Right forelimb (tissue), 1 donor: ENCODE data around the gene CYFIP1.

Source experiments
- DNase-seq: peaks from one replicate; pipeline ENCODE4 v3.0.0-alpha.2; 2018

CYFIP1 gene

DNA sequence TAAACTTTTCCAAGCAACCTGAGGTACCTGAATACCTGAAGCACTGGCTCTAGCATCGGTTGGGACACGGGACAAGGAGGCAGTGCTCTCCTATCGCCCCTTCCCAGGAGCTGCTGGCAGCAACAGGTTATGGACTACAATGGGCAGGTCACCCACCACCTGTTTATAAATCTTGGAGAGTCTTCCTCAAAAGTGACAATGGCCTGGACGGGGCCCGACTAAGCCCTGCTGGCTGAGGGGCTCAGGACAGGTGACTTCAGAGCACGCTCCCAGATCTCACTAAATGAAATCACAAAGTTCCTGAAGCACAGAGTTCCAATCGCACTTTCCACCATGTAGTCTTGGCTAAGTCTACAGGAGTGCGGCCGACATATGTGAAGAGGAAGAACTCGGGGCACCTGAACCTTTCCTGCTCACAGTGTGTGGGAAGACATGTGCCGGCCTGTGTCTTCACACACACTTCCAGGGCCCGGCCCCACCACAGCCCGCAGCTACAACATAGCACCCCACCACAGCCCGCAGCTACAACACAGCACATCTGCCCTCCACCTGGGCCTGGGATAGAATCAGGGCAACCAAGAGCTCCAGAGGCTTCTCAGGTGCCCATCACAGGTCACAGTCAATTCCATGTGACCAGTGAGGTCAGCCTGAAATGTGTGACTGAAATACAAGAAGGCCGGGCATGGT, 12.9 kb downstream of the CYFIP1 start:
- no peak for DNase-seq

DNA sequence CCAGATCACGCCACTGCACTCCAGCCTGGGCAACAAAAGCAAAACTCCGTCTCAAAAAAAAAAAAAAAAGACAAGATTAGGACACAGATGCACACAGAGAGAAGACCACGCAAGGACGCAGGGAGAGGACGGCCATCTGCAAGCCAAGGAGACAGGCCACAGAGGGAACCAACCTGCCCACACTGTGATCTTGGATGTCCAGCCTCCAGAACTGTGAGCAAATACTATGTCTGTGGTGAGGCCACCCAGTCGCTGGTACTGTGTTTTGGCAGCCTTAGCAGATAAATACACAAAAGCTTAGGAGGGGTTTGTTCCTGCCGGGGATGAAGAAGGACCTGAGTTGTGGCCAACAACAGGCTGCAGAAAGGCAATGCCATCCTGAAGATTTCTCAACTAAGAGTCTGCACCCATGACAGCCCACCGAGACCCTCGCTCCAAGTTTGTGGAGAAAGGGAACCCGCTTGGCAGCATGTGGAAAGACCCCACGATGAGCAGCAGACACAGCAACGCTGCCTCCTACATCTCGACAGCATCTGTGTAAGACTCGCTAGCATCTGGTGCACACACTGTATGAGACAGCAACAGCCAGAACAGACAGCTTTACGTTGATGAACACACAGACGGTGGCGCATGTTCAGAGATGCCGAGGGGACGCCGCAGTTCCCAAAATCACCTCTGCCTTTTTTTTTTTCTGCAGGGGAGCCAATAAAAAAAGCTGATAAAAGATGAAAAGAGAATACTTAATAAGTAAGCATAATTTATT, 13.7 kb downstream of the CYFIP1 start:
- no peak for DNase-seq

DNA sequence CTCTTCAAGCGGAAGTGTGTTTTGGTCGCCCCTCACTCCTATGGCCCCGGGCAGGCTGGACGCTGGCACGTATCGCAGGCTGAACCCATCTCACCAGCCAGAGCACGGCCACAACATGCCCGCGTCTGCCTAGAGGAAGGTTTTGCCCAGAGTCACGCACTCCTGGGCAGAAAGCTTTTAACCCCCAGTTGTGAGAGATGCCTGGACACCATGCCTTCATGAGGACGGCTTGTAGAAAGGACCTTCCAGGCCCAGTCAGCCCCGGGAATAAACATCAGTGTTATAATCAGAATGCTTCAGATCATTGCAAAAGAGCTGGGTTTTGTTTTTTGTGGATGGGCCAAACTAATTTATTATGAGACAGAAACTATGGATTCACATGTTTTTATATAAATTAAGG, 16.5 kb downstream of the CYFIP1 start:
- no peak for DNase-seq

DNA sequence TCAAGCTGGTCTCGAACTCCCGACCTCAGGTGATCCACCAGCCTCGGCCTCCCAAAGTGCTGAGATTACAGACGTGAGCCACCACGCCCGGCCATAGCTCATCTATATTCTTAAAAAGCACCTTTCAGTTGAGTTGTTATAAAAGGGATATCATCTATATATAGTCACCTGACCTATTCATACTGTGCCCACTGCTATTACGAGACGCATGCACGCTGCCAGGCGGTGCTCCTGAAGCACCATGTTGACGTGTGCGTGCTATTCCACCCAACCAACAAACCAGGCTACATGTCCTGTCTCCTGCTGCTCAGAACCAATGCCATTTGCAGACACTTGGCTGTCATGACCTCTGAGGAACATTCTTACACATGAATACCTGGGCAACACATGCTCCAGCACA, 17.6 kb downstream of the CYFIP1 start:
- no peak for DNase-seq

DNA sequence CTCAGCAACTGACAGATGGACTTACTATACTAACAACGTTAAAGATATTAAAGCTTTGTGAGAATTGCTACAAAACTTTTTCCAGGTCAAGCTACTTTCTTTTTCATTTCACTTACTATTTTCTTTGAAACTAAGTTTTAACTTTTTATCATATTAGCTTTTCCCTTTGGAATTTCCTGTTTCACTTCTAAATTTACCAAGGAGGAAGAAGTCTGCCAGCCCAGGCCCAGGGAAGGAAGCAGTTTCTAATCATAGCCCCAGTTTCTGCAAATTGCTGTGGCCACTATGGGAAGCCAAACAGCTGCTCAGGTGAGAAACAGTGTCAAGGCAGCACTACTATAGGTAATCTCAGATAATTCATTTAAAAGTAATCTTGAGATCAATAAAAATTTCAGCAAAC, 18.4 kb downstream of the CYFIP1 start:
- no peak for DNase-seq

DNA sequence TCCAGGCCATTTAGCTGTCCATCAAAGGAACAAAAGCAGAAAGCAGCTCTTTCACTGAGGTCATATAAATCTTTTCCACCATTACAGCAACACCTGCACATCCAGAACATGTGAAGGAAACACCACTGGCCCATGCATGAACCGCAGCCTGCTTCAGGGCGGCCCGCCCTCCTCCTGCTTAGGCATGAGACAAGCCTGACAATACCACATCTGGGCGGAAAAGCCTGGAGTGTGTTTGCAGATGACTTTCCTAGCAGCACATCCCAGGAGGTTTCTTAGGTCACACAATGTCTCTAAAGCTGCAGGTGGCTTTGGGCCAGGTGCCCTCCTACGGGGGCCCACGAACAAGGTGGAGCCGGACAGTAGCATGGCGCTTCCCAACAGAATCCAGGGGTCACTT, 19.6 kb downstream of the CYFIP1 start:
- DNase-seq: no peak

DNA sequence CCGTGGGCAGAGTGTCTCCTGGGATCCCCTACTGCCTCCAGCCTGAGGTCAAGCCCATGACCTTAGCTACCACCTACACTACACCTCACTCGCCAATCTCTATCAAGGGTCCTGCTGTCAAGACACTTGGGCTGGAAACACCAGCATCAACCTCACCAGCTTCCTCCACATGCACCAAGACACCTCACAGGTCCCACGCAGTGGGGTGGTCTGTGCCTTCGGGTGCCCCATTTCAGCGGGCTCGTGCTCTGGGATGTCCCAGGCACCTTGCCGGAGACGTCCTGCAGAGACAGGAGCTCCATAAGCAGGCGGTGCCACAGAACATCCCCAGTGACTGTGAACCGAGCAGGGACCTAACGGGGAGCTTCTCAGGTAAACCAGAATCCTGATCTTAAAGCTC, 20.0 kb downstream of the CYFIP1 start:
- no peak for DNase-seq

DNA sequence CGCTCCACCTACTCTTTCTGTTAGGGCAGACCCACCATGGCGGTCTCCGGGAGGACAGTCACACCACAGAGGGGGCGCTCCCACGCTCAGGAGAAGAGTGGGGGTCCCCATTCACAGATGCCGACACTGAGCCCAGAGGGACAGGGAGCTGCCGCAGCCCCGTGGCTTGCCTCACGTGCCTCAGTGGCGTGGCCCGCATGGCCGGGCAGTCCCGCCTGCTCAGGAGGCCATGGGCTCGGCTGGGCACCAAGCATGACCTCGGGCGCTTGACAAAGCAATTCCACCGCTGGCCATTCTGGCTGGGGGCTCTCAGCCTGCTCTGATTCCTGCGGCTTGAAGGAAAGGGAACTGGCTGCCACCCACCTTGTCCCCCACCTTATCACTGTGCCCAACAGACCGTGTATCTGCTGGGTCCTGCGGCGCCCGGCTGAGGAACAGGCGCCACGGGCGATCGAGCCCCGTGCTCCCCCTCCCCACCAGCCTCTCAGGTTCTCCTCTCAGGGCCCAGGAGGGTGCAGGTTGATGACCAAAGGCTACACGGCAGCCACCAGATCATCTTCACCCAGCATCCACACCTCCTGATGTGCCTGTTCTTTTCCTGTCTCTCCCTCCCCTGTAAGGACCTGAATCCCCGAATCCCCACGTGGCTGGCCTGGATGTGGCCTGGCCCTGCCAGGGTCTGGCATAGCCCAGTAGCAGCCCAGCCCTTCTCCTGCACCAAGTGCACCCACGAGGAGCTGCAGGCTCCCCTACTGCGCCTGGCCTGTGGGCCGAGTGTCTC, 20.7 kb downstream of the CYFIP1 start:
- DNase-seq: no peak

DNA sequence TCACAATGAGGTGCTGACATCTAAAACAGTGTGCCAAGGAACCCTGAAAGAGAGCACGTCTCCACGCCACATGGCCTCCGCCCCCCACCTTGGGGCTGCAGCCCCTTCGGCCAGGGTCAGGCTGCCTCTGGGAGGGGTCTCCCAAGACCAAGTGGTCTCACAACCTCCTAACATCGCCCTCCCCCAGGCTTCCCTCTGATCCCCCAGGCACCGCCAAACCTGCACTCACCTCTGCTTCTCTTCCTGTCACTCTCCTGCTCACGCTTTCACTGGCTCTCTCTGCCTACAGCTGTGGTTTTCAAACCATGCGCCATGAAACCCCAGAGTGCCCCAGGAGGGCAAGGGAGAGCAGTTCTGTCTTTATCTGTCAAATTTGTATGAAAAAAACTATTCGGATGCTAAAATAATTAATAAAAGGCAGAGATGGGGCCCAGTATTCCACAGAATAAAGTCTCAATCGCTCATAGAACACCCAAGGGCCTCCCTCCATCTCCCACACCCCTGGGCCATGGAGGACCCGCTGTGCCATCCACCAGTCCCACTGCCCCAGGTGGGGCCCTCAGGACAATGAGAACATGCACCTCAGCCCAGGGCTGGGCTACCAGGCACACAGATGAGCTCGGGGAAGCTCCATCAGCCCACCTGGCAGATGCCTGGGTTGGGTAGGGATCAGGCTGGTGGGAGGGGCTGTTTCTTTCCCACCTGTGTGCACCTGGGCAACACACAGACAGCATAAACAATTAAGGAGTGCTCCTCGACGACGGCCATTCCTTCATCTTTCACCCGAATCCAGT, 21.5 kb downstream of the CYFIP1 start:
- DNase-seq: no peak

DNA sequence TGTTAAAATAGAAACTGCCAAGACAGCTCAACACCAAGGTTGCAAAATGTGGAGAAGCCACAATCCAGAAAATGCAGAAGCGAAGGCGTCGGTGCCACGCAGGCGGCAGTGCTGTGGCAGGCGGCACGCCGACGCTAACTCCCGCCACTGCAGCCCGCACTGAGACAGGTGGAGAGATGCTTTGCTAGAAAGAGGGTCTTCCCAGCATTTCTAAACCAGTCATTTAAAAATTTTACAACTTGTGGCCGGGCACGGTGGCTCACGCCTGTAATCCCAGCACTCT, 23.2 kb downstream of the CYFIP1 start:
- DNase-seq: no peak

DNA sequence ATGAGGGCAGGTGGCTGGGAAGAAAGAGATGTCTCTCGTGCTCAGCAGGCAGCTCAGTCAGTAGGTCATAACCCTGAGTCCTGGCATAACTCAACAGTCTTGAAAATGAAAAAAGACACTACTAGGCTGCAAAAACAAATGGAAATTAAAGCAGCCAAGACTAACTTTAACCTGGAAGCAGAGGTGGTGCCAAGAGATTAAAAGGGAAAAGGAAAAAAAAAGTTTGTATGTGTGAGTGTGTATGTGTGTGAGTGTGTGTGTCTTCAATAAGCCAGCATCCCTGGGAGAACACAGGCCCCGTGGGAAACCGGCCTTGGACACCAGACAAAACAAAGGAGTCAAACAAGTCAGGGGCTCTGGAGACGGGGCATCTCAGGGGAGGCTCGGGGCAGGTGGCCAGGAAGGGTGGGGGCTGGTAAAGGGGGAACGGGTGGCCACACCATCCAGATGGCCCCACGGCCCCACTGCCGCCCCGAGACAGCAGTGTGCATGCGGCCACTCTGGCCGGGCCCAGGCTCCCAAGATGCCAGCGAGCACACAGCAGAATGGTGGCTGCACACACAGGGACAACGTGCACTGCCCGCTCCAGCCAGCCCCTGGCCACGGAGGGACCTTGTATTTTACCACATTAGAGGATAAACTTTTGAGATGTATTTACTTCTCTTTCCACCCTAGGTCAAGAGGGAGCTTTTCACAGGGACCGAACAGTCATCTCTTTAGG, 23.8 kb downstream of the CYFIP1 start:
- DNase-seq: no peak

DNA sequence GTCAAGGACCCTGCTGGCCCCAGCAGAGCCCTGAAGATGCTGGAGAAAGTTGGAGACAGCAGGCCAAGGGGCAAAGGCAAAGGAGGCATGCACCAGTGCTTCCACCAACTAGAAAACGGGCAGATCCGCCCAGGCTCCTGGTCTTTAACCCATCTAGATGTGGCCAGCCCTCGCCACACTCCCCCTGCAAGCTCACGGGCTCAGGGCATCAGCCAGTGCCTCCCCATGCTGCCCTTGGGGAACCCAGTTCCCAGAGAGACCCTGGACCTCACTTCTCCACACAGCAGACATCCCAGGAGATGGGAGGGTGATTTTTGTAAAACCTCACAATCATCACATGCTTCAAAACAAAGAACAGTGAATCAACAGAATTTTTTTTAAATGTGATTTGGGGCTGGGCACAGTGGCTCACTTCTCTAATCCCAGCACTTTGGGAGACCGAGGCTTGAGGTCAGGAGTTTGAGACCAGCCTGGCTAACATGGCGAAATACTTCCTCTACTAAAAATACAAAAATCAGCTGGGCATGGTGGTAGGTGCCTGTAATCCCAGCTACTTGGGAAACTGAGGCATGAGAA, 24.5 kb downstream of the CYFIP1 start:
- DNase-seq: no peak

DNA sequence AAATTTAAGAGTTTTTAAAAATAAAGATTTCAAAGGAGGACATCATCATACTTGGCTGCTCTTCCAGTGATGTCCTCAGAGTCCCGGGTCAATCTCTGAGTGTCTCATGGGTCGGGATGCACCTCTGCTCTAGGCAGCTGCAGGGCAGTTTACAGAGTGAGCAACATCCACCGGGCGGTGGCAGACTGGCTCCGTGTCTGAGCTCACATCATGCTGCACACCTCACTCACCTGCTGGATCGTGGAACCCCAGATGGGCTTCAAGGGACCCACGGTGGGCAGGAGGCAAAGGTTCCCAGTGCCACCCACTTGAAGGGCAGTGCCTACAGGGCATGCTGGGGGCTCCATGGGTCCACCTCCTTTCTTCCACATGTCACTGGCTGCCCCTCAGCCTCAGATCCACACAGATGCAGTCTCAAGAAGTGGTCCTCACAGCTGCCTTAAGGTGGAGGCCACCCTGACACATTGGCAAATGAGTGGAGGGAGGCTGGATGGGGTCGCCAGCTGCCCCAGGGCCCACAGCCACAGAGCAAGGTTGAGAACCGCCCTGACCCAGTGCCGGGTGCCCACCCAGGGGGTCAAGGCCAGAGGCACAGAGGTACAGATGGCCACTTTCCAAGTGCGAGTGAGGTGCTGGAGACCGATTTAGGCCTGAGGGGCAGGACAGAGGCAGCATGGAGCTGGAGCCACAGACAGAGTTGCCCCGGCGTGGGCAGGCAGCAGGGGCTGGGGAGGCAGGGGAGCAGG, 25.2 kb downstream of the CYFIP1 start:
- DNase-seq: no peak

DNA sequence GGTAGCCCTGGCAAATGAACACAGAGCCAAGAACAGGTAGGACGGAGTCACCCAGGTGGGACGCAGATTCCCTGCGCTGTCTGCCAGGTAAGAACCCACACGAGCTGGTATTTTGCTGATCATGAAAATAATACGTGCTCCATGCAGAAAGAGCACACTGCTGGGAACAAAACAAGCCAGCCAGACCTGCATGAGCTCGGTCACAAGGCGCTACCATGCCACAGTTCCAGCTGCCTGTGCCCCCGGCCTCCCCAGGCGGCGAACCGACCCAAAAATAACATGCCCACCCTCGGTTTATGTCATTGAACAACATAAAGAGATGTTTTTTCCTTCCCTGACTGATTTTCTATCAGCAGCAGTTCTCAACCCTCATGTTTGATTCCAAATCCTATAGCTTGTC, 25.8 kb downstream of the CYFIP1 start:
- DNase-seq: no peak

DNA sequence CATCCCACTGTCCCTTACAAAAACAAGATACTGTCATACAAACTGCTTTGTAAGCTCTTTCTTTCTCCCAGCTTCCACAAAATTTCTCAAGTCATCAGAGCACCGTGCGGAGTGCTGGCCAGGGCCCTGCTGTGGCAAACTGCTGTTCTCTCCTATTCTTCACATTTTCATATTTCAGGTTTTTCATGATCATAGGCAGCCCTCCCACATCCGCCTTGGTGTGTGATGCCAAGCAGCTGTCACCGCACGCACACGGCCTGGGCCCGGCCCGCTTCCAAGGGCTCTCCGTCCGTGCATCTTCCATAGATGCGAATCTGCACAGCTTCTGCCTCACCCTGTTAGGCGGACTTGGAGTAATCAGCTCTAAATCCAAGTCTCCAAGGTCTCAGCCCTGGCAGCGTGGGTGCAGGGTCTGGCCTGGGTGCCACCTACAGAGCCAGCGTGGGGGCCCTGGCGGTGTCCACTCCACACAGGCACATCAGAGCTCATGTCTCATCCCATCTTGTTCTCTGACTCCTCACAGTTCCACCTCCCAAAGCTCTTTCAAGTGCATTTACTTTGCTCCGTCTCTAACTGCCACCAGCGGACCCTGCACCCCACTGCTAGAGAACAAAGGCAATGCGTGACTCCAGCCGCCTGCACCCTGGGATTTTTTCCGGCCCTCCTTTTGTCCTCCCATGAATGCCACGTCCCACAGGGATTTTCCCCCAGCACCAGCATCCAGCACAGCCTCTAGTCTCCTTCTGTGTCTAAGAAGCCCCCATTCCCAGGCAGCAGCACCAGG, 27.2 kb downstream of the CYFIP1 start:
- DNase-seq: no peak

DNA sequence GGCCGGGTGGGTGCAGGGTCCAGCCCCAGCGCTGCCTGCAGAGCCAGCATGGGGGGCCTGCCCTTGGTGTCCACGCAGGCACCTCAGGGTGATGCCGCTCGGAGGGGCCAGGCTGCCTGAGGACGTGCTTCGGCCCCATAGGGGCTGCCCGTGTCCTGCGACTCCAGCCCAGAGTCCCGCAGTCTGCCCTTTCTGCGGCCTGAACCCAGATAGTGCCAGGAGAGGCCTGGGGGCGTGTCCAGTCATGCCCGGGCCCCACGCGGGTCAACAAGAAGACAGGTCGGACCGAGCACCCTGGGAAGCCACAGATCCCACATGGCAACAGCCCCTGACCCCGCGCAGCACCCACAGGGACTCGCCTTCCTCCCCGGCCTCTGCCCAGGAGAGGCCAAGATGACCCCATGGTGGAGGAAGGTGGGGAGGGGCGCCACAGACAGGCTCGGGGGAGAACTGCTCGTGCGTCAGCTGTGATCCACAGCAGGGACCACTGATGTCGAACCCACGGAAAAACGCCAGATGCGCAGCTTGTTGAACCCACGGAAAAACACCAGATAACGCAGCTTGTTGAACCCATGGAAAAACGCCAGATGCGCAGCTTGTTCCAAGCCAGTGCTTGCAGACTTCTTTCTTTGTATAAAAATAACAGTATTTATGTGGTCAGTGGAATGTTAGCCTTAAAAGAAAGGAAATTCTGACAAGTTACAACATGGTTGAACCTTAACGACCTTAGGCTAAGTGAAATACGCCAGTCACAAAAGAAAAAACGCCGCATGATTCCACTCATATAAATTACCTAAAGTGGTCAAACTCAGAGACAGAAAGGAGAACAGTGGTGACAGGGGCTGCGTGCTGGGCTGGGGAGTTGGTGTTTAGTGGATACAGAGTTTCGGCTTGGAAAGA, 28.5 kb downstream of the CYFIP1 start:
- DNase-seq: no peak

DNA sequence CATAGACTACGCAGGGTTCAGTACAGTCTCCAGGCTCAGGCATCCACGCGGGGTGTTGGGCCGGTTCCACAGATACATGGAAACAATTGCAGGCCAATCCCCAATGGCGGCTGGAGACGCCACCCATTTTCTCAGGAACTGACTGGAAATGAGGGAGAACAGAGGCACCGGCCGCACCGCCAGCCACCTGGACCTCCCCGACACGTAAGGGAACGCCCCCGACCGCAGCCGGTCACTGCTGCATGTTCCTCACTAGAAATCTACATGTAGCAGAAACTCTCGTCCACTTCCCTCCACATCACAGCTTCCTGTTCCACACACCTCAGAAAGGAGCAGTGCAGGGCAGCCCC, 29.2 kb downstream of the CYFIP1 start:
- no peak for DNase-seq

DNA sequence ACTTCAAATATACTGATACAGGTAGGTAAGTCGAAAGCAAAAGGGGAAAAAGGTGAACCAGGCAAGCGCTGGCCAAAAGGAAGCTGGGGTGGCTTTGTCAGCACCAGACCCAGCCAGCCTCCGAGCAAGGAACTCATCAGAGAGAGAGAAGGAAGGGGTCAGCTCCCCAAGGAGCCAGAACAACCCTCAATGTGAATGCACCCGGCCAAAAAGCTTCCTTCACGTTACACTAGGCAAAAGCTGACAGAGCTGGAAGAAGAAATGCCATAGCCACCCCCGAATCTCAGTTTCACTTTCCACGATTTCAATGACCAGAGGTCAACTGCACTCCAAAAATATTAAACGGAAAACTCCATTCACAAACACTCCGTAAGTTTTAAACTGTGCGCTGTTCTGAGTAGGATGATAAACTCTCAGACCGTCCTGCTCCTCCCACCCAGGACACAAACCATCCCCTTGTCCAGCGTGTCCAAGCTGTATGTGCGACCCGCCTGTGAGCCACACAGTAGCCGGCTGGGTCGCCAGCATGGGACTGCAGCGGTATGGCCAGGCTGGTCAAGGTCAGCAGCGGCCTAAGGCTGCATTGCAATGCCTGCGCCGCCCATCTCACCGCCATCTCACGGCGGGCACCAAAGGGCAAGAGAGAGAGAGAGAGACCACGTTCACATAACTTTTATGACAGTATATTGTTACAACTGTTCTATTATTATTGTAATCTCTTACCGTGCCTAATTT, 29.7 kb downstream of the CYFIP1 start:
- DNase-seq: no peak

DNA sequence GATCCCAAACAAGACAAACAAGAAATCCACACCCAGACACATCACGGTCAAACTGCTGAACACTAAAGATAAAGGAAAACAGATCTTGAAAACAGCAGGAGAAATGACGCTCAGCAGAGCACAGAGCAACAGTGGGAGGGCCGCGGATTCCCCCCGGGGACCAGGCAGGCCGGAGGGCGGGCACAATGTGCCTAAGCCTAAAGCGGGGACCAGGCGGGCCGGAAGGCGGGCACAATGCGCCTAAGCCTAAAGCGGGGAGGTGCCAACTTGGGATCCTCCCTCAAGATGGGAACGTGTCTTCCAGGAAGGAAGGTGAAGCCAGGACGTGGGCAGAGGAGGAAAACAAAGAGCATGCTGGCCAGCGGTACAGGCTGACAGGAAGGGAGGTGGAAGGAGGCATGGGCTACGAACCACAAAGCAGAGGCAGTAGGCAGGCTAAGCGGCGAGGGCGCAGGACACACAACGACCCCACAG, 31.1 kb downstream of the CYFIP1 start:
- DNase-seq: peak; percentile 69
